ENCODE results near the gene AP5M1. TPM values are rescaled to one million over a fixed set of nuclear protein-coding genes. Genes with fewer than 3 reads are reported as not detected.
A peak's percentile ranks its signal among the peaks of the same experiment; 100 is the strongest.

Gene AP5M1
- total RNA-seq, 1 experiment from 2014 or later, result 32.6 TPM

DNA sequence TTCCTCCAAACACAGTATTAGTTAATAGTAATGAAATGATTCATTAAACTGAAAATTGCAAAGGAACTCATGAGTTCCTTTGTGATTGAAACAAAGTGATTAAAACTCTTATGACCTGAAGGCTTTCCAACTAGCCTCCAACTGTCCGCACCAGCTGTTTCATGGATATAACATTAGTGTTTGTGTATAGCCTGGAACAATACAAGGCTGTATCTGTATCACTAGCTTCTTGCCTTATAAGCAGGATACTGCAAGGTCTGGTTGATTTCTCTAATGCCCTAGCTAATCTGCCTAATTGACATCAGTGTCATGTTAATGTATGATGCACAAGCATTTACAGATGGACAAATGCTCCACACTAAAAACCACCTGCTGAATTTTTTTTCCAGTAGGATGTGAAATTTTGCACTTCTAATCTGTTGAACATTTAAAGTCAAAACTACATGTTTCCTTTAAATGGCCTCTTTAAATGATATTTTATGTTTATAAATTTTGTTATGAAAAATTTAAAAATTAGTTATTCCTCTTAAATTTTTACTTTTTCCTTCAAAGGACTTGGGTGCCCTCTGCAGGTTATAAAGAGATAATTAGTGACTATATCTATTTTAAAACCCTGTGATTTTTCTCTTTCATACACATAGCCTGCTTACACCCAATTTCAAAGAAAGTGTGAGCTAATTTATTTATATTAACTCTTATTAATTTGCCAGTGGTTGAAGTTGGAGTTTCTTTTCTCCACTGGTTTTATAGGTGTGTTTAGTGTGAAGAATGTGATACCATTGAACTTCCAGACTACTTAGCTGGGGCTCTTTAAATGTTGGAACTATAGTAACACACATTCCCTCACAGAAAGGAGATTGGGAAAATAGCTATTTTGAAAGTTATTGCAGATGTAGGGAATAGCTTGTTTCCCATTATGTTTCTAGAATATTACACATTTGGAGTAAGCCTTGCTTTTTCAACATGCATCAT is 25.4 kb downstream of the AP5M1 start:
- Mint-ChIP-seq H3K27me3 (ENCODE audit: insufficient read depth, unreplicated experiment) (no peaks in the 10 kb centered on the region), H3K9me3 (ENCODE audit: unreplicated experiment) (no peaks in the 10 kb centered on the region), H3K36me3 (ENCODE audit: insufficient read depth, unreplicated experiment) (peaks cover 19% of the 10 kb centered on the region), H3K27ac (ENCODE audit: low read depth, unreplicated experiment) (no peak overlapping the region), H3K4me1 (ENCODE audit: insufficient read depth, unreplicated experiment) (no peaks in the 10 kb centered on the region), H3K4me3 (ENCODE audit: unreplicated experiment) (no peak overlapping the region)
- intact Hi-C loops (cut with micrococcal nuclease), result no loop called here
- no TSS peak for BruUV-seq (replicated peaks)
- no peak for DNase-seq (ENCODE audit: unreplicated experiment)
- TF ChIP-seq, protein P1, sequence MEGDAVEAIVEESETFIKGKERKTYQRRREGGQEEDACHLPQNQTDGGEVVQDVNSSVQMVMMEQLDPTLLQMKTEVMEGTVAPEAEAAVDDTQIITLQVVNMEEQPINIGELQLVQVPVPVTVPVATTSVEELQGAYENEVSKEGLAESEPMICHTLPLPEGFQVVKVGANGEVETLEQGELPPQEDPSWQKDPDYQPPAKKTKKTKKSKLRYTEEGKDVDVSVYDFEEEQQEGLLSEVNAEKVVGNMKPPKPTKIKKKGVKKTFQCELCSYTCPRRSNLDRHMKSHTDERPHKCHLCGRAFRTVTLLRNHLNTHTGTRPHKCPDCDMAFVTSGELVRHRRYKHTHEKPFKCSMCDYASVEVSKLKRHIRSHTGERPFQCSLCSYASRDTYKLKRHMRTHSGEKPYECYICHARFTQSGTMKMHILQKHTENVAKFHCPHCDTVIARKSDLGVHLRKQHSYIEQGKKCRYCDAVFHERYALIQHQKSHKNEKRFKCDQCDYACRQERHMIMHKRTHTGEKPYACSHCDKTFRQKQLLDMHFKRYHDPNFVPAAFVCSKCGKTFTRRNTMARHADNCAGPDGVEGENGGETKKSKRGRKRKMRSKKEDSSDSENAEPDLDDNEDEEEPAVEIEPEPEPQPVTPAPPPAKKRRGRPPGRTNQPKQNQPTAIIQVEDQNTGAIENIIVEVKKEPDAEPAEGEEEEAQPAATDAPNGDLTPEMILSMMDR (IDR thresholded peaks at IDR 0.05; ENCODE audit: unreplicated experiment), result peak; percentile 51
- ChIA-PET CTCF (interaction anchor here (0.5 to 1.6 kb wide), 15 partner anchors 8 to 1539 kb away, joined by 3 to 5 read pairs (median 3); no protein-coding TSS in a partner anchor), POLR2A (no interaction called here)

DNA sequence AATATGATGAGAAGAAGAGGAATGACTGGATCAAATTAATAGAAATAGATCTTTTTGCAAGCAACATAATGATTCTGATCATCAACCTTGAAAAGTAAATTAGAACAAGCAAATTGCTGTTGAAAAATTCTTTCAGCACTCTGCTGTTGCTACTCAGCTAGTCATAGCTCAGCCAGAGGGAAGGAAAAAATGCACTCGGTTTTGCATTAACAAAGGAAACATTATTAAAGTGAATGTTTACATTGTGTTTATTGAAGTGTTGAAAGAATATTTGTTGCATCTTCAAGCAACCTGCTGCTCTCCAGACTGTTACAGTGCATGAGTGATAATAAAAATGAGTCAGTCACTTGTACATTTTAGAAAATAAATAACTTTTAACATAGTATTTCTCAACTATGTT is 26.5 kb downstream of the AP5M1 start:
- Mint-ChIP-seq H3K9me3 (ENCODE audit: unreplicated experiment) (no peaks in the 10 kb centered on the region), H3K27ac (ENCODE audit: low read depth, unreplicated experiment) (no peak overlapping the region), H3K27me3 (ENCODE audit: insufficient read depth, unreplicated experiment) (no peaks in the 10 kb centered on the region), H3K4me1 (ENCODE audit: insufficient read depth, unreplicated experiment) (no peaks in the 10 kb centered on the region), H3K36me3 (ENCODE audit: insufficient read depth, unreplicated experiment) (peaks cover 8% of the 10 kb centered on the region), H3K4me3 (ENCODE audit: unreplicated experiment) (no peak overlapping the region)
- intact Hi-C loops (cut with micrococcal nuclease), result no loop called here
- ChIA-PET POLR2A (interaction anchor here (1.0 kb wide), 1 partner anchor 27 kb away, joined by 3 read pairs; no protein-coding TSS in a partner anchor), CTCF (interaction anchor here (0.6 to 1.5 kb wide), 6 partner anchors 9 to 805 kb away, joined by 3 to 6 read pairs (median 4); no protein-coding TSS in a partner anchor)
- TF ChIP-seq, protein P1 (IDR thresholded peaks at IDR 0.05; ENCODE audit: unreplicated experiment), result no peak
- BruUV-seq (replicated peaks), result no TSS peak
- no peak for DNase-seq (ENCODE audit: unreplicated experiment)

DNA sequence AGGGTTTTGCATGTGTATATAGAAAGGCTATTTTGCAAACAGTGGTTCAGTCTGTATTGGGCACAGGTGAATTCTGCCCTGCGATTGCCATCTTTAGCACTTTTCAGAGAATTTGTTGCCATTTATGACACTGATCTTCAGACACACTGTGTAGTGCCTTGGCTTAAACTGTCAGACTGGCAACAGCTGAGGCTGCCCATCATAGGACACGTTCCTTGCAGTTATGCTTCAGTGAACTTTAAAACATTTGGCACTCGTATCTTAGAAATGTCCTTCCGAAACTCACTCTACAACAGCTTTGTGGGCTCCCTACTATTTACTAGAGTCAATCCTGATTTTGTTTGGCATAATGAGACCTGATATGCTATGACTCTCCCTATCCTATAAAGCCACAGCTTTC is 29.1 kb downstream of the AP5M1 start:
- H3K4me3 Mint-ChIP-seq (ENCODE audit: unreplicated experiment), result no peak overlapping the region
- ChIA-PET CTCF (interaction anchor here (1.1 kb wide), 1 partner anchor 9 kb away, joined by 3 read pairs; no protein-coding TSS in a partner anchor), POLR2A (no interaction called here)
- H3K36me3 Mint-ChIP-seq (ENCODE audit: insufficient read depth, unreplicated experiment), result no peaks in the 10 kb centered on the region
- H3K27me3 Mint-ChIP-seq (ENCODE audit: insufficient read depth, unreplicated experiment), result no peaks in the 10 kb centered on the region
- BruUV-seq (replicated peaks), result no TSS peak
- no peak overlapping the region for H3K27ac Mint-ChIP-seq (ENCODE audit: low read depth, unreplicated experiment)
- intact Hi-C loops (cut with micrococcal nuclease), result no loop called here
- TF ChIP-seq, protein P1 (IDR thresholded peaks at IDR 0.05; ENCODE audit: unreplicated experiment), result no peak
- H3K4me1 Mint-ChIP-seq (ENCODE audit: insufficient read depth, unreplicated experiment), result no peaks in the 10 kb centered on the region
- DNase-seq (ENCODE audit: unreplicated experiment), result no peak
- no peaks in the 10 kb centered on the region for H3K9me3 Mint-ChIP-seq (ENCODE audit: unreplicated experiment)

DNA sequence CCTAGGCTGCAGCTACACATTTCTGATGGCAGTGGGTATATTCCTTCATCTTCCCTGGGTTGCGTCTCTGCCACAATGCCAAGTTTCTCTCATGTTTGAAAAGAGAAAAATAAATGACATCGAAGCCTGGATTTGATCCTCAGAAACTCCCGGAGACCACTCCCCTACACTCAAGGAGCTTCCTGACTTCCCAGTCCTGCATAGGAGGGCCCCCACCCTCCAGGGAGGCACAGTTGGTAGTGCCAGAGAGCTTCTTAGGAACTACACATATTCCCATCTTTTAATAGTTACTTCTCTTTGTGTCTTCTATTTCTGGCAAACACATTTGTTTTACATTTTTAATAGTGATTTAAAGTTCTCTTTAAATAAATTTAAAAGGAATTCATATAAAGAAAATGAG is 30.7 kb downstream of the AP5M1 start:
- no peaks in the 10 kb centered on the region for H3K4me1 Mint-ChIP-seq (ENCODE audit: insufficient read depth, unreplicated experiment)
- no peaks in the 10 kb centered on the region for H3K9me3 Mint-ChIP-seq (ENCODE audit: unreplicated experiment)
- H3K4me3 Mint-ChIP-seq (ENCODE audit: unreplicated experiment), result no peak overlapping the region
- H3K36me3 Mint-ChIP-seq (ENCODE audit: insufficient read depth, unreplicated experiment), result no peaks in the 10 kb centered on the region
- TF ChIP-seq, protein P1 (IDR thresholded peaks at IDR 0.05; ENCODE audit: unreplicated experiment), result no peak
- no peak overlapping the region for H3K27ac Mint-ChIP-seq (ENCODE audit: low read depth, unreplicated experiment)
- intact Hi-C loops (cut with micrococcal nuclease), result no loop called here
- no peaks in the 10 kb centered on the region for H3K27me3 Mint-ChIP-seq (ENCODE audit: insufficient read depth, unreplicated experiment)
- DNase-seq (ENCODE audit: unreplicated experiment), result no peak
- ChIA-PET POLR2A (interaction anchor here (0.8 kb wide), 1 partner anchor 24 kb away, joined by 3 read pairs; no protein-coding TSS in a partner anchor), CTCF (interaction anchor here (0.6 to 1.9 kb wide), 5 partner anchors 10 to 925 kb away, joined by 3 to 6 read pairs (median 3); no protein-coding TSS in a partner anchor)
- BruUV-seq (replicated peaks), result no TSS peak

Data from MCF 10A (cell line).